HG03095 (cell line): ENCODE data around the gene MRPS5.
"Not testable (repeated sequence)": the region's sequence is repeated elsewhere in the genome, so short reads cannot be mapped to it uniquely, and the experiment has no call there.

Source experiments
- ATAC-seq: cut with Tn5 transposase; IDR thresholded peaks from one replicate; pipeline ENCODE4 v1.9.1; 2021; ENCODE audit warnings: moderate library complexity; ENCODE audit not compliant: unreplicated experiment

Gene MRPS5

GRCh38 chr2:95121407-95122196 is at the start of gene MRPS5:
TSS of gene MRPS5 (minus strand) at chr2:95121808. CDS start at chr2:95121791, 17 bp downstream.
- ATAC-seq: peak; percentile 94

- ATAC-seq: peak; percentile 21
Observed at GRCh38 chr2:95166065-95166763, 44.6 kb upstream of the MRPS5 start.

DNA sequence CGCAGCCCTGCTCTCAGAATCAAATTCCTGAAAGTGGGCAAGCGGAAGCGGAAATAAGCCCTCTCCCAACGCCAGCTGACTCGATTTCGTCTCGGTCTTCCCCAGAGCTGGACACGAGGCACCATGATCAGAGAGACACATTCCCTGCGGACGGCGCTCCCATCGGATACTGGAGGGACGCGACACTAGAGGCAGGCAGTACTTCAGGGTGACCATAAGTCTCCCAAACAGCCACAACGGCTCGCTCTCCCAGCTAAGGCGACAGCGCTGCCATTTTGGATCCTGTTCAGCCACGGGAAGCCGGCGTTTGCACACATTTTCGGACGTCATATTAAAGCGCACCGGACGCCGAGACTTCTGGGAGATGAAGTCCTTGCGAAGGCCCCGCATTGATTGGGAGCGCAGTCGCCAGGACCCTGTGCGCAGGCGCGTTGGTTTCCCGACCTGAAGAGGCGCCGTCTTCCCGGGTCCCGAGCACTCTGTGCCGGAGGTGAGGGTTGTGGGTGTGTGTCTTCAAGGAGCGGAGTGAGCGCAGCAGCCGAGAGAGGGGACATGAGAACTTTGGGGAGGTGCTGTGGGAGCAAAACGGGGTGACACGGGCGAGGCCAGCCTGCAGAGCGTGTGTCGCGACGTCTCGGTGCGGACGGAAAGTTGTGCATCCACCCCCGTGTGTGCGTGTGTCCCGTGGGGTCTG is 43.9 kb upstream of the MRPS5 start, which contains the start of gene ZNF2:
Gene ZNF2, plus strand, starts transcription at position 439 of the 694 bp plus-strand sequence. CDS start 10,418 bp downstream, outside the sequence.
- peak; percentile 92 for ATAC-seq

GRCh38 chr2:95165030-95165370 is 43.4 kb upstream of the MRPS5 start:
- ATAC-seq: peak; percentile 7

DNA sequence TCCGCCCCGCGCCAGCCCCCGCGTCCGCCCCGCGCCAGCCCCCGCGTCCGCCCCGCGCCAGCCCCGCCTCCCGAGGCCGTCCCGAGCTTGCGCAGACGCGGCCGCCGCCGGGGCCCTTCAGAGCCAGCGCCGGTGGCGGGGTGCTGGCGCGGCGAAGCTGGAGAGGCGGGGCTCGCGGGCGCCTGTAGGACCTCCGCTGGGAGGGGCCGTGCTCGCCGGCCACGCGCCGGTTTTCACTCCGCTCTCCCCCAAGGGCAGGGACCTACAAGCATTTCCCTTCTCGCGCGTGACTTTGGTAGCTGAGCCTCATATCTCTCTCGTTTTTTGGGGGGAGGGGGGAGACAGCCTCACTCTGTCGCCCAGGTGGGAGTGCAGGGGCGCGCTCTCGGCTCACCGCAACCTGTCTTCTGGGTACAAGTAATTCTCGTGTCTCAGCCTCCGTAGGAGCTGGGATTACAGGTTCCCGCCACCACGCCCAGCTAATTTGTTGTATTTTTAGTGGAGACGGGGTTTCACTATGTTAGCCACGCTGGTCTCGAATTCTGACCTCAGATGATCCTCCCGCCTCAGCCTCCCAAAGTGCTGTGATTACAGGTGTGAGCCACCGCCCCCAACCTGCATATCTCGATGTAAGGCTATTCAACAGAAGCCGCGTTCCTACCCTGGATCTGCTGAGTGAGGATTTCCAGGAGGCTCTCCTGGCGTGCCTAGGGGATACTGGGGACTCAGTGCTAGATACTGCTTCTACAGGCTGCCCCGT is 38.3 kb upstream of the MRPS5 start, which contains the start of gene ZNF514:
Gene ZNF514, minus strand, starts transcription at position 159 of the 760 bp plus-strand sequence. CDS start 6,595 bp downstream, outside the sequence.
- ATAC-seq: peak; percentile 86

GRCh38 chr2:95158891-95159619 is 37.4 kb upstream of the MRPS5 start:
- ATAC-seq: peak; percentile 44

DNA sequence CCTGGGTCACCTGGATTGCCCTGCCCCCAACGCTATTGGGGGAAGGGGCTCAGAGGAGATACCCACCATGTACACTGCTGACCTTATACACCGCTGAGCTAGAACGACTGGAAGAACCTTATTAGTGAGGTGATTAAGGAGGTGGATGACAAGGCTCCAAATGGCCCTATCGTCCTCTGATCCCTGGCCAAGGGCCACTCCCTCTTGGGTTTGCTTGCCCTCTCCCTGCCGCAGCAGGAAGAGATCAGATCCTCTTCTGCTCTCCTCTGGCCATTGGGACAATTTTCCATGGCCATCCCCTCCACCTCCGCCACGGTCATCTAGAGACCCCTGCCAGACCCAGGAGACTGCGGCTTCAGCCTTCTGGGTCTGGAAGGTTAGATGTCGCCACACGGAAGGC is 36.8 kb upstream of the MRPS5 start:
- no peak for ATAC-seq

DNA sequence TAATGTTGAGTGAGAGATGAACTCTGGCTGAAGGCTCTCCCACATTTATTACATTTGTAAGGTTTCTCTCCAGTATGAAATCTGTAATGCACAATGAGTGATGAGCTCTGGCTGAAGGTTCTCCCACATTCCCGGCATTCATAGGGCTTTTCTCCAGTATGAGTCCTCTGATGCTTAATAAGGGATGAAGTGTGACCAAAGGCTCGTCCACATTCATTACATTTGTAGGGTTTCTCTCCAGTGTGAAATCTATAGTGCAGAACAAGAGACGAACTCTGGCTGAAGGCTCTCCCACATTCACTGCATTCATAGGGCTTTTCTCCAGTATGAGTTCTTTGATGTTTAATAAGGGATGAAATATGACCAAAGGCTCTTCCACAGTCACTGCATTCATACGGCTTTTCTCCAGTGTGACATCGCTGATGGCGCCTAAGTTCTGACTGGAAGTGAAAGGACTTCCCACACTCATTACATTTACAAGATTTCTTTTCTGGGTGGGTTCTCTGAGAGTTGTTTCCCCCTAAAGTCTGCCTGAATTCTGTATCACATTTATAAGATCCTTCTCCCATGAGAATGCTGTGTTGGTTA is 27.9 kb upstream of the MRPS5 start:
- ATAC-seq: no peak

- ATAC-seq: no peak
Observed at GRCh38 chr2:95143838-95144237, 22.2 kb upstream of the MRPS5 start.

- ATAC-seq: no peak
Observed at GRCh38 chr2:95138702-95139101, 17.1 kb upstream of the MRPS5 start.

DNA sequence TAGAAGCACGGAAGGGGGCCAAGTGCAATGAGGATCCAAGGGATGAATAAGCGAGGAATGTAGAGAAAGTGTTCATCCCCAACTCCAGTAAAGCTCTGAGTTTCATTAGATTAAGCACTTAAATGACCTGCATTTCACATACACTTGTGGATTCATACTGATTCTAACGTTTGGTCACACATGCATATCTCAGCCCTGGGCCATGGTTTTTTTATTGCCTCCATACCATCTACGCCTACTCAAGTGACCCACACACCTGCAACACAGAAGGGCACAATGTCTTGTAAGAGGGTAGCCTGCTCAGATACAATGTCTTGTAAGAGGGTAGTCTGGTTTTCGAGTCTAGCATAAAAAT is 566 bp upstream of the MRPS5 start:
- ATAC-seq: no peak

DNA sequence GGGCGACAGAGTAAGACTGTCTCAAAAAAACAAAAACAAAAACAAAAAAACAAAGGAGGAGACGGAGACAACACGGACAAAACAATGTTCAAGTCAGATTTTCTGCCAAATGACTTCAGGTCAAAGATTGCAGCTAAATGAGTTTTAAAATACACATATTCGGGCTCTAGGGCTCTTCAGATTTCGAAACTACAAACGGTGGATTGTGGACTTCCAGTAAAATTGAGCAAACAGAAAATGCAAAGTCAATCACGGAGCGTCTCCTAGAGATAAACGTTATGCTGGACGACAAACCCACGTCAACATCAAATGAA is 558 bp downstream of the MRPS5 start:
- no peak for ATAC-seq

DNA sequence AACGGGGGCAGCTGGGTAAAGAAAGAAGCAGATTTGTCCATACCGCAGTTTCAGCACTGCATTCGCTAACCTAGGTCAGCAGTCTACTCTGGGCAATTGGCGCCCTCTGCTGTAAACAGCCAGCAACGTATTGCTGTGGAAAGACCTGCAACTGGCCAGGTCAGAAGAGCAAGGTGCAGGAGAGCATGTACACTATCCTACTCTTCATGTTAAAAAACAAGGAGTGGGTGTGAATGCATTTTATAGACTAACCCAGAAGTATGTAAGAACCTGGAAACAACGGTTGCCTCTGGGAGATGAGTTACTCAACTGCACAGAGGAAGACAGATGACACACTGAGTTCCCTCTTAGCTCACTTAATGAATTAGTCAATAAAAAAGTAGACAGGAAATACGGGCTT is 6.2 kb downstream of the MRPS5 start:
- ATAC-seq: peak; percentile 96

DNA sequence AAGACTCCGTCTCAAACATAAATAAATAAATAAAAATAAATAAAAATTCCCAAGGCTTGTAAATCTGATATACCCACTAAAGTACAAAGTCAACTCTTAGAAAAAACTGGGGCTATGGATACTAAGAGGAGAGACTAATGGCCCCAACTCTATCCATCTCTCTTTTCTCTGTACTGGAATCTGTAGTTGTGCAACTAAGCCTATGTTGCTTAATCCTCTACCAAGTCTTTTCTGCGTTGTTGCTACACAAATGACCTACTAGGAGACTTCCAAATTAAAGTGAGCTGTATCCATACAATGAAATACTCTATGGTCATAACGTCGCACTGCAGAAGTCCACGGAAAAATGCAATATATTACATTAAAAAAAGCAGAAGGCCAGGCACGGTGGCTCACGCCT is 8.1 kb downstream of the MRPS5 start:
- ATAC-seq: no peak

GRCh38 chr2:95110395-95110794 is 11.2 kb downstream of the MRPS5 start:
- no peak for ATAC-seq

GRCh38 chr2:95109260-95109659 is 12.3 kb downstream of the MRPS5 start:
- ATAC-seq: no peak

DNA sequence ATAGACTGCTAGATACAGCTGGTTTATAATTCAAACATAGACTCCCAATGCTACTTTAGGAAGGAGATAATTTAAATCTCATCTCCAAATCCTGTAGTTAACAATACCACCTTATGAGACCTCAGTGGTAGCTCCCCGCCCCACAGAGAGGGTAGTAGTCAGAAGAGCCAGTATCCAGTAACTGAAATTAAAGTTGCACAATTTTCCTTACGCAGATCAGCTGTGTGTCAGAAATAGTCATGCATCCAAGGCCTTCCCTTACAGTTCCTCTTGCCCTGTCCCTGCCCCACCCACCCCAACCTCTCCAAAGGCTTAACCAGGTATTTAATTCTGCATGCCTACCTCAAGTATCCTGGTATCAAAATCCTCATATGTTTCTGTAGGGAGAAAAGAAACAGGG is 15.5 kb downstream of the MRPS5 start:
- ATAC-seq: no peak

GRCh38 chr2:95104606-95105005 is 17.0 kb downstream of the MRPS5 start:
- ATAC-seq: no peak

- no peak for ATAC-seq
Observed at GRCh38 chr2:95099910-95100309, 21.7 kb downstream of the MRPS5 start.

DNA sequence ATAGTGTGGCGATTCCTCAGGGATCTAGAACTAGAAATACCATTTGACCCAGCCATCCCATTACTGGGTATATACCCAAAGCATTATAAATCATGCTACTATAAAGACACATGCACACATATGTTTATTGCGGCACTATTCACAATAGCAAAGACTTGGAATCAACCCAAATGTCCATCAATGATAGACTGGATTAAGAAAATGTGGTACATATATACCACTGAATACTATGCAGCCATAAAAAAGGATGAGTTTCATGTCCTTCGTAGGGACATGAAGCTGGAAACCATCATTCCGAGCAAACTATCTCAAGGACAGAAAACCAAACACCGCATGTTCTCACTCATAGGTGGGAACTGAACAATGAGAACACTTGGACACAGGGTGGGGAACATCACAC is 23.3 kb downstream of the MRPS5 start:
- ATAC-seq: not testable (repeated sequence)
